ENCODE data around the gene SMNDC1. TPM values are rescaled to one million over a fixed set of nuclear protein-coding genes. Genes with fewer than 3 reads are reported as not detected.
"Not testable (repeated sequence)": the region's sequence is repeated elsewhere in the genome, so short reads cannot be mapped to it uniquely, and the experiment has no call there.

SMNDC1 gene
- polyA plus RNA-seq, 1 donor, result 33.6 TPM

DNA sequence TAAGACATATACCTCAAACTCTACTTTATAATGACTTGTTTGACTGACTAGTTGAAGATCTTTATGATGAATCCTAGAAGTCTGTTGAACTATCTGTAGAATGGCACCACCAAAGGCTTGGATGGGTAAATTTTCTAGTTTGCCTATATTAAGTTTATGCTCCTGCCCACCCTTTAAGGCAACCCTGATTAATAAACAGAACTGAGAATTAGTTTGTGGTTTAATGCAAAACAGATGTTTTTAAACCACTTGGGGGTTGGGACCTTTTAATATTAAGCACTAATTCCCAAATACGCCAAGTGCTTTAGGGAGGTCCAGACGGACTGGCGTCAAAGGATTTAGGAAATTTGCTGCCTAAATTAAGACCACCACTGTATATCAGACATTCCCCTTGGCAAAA is 20.5 kb downstream of the SMNDC1 start:
- DNase-seq (ENCODE audit: low read depth), result no peak

DNA sequence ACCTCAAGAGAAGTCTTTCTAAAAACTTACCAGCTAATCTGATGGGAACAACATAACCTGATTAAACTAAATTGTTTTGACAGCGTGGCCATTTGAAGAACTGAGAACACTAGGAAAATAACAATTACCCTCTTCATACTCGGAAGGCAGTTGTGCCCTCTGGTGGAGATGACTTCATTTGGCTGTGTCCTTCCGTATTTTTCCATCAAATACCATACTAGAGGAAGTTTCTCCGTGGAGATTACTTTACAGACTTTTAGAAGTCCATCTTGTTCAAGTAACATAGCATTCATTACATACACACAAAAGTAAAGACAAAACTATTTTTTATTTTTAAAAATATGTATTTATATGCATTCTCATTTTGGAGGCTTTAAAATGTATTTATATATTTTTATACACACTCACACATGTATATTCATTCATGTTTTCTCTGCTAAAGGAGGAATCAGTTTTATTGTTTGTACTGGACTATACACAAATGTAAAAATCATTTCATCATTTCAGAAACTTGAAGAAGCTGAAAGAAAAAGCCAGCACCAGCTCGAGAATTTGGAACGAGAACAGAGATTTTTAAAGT is 25.2 kb downstream of the SMNDC1 start:
- no peak for DNase-seq (ENCODE audit: low read depth)

DNA sequence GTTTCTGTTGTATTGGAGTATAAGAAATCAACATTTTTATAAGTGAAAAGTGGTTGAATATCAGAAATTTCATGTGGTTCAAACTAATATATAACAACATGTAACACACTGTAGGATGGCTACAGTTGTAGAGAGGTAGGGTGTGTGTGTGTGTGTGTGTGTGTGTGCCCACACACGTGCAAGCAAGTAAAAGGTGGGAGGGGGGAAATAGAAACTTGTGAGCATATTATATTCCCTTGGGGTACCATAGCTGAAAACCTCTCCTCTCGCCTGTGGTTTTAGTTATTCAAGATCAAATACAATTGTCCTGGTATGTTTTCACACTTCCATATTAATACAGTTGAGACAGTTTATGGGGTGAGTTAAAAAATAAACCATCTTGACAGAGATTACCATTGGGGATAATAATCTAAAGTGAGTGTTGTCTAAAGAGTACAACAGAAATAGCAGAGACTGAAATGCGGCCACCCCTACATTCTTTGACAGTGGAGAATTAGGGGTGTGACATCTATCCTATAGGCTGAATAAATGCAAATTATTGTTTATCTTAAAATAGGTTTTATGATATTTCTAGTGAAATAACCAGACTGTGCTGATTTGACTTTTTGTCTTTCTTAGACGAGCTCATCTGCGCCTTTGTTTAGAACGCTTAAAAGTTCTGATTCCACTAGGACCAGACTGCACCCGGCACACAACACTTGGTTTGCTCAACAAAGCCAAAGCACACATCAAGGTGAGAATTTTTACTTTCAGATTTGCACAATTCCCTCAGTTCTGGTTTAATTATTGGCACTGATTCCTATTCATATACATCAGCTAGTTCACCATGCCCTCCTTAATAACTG is 25.9 kb downstream of the SMNDC1 start:
- no peak for DNase-seq (ENCODE audit: low read depth)

DNA sequence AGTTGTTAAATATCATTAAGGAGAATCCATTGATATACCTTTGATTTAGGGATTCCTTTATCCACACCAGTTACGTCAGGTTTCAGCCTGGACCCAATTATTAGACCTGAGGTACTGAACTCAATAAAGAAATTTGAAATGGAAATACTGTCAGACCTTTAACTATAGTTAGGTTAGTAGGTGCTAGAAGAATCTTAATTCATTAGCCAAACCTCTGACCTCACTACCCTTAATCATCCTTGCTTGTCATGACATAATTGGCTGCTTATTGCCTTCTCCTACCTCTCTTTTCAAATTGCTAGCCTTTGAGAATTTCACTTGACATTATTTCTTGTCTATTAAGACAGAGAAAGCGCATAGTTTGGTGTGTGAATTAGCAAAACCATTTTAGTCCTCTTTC is 27.1 kb downstream of the SMNDC1 start:
- DNase-seq (ENCODE audit: low read depth), result no peak

DNA sequence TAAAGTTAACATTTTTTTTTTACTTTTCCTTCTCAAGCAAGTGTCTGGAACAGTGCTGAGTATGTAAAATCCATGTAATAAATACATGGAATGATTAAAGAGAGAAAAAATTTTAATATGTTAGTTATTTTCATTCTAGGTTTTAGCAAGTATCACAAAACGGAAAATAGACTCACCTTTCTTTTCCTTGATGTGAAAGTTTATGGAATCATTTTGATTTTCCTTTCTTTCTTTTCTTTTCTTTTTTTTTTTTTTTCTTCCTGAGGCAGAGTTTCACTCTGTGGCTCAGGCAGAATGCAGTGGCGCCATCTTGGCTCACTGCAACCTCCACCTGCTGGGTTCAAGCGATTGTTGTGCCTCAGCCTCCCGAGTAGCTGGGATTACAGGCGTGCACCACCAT is 28.1 kb downstream of the SMNDC1 start:
- DNase-seq (ENCODE audit: low read depth), result no peak

DNA sequence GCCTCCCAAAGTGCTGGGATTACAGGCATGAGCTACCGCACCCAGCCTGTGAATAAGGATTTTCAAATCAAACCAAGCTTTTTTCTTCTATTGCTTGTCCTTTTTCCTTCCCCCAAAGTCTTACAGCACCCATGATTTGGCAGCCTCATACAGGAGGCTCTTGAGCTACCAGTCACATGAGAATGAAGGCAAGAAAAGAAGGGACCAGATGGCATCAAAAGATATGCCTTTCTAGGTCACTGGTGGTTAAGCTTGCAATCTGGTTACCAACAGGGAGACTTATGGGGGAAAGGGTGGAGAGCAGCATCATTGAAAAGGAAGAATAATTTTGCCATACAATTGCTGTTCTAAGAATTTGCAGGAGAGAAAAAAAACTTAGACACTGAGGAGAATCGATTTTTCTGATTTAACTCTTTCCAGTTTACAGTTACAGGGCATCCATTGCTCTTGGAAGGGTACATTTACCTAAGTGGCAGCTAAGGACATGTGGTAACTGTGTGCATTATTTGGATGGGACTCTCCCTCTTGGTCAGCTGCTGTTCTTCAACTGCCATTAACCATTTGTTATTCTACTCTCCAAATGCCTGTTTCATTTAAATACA is 29.5 kb downstream of the SMNDC1 start:
- DNase-seq (ENCODE audit: low read depth), result no peak

DNA sequence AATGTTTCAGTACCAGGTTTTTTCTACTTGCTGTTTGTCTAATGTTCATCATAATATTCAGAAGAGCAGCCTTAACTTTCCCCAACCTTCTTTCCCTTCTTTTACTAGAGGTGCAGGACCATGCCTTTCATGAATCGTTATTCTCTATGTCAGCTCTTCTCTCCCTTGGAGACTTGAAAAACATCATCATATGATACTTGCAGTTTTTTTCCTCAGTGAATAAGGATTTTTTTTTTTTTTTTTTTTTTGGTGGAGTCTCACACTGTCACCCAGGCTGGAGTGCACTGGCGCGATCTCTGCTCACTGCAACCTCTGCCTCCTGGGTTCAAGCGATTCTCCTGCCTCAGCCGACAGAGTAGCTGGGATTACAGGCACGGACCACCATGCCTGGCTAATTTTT is 30.1 kb downstream of the SMNDC1 start:
- DNase-seq (ENCODE audit: low read depth), result no peak

DNA sequence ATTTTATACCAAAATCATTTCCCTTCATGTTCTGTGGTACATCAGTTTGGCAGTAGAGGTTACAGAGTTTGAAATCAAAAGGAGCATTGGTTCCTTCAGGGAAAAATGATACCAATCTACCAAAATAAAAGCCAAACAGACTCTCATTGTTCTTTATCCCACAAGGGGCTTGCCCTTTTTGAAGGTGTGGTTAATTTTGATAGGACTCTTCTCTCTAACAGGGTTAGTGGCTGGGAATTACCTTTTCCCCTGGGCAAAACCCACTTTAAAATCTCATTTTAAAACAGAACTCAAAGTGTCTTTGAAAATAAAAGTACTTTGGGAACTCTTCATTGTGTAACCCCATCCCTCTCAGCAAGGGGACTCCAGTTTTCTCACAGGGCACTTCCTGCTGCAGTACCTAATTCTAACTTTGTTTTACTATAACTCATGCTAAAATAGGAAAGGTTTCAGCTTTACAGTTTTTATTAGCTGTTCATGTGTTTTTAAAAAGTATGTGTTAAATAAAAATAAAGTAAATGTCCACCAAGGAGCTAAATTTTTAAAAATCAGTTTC is 30.6 kb downstream of the SMNDC1 start:
- no peak for DNase-seq (ENCODE audit: low read depth)

DNA sequence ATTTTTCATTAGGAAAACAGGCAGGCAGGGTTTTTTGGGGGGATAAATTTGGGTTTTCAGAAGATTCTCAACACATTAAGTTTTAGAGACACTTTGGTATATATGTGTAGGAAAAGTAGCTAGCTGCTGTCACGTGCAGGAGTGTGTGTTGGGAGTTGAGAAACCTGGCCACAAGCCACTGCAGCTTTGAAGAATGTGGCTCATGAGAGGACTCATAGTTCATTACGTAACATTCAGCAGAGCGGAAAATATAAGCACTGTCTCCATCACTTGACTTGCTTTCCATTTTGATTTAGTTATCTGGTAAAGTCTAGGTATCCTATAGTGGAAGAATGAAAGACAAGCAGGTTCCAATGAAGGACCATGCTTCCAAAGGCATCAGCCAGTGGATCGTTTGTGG is 31.2 kb downstream of the SMNDC1 start:
- peak; percentile 60 for DNase-seq (ENCODE audit: low read depth)

DNA sequence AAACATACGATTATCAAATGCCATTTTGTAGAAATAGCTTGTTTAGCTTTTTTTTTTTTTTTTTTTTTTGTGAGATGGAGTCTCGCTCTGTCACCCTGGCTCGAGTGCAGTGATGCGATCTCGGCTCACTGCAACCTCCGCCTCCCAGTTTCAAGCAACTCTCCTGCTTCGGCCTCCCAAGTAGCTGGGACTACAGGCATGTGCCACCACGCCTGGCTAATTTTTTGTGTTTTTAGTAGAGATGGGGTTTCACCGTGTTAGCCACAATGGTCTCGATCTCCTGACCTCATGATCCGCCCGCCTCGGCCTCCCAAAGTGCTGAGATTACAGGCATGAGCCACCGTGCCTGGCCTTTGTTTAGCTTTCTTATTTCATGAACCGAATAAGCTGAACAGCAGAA is 31.7 kb downstream of the SMNDC1 start:
- not testable (repeated sequence) for DNase-seq (ENCODE audit: low read depth)

DNA sequence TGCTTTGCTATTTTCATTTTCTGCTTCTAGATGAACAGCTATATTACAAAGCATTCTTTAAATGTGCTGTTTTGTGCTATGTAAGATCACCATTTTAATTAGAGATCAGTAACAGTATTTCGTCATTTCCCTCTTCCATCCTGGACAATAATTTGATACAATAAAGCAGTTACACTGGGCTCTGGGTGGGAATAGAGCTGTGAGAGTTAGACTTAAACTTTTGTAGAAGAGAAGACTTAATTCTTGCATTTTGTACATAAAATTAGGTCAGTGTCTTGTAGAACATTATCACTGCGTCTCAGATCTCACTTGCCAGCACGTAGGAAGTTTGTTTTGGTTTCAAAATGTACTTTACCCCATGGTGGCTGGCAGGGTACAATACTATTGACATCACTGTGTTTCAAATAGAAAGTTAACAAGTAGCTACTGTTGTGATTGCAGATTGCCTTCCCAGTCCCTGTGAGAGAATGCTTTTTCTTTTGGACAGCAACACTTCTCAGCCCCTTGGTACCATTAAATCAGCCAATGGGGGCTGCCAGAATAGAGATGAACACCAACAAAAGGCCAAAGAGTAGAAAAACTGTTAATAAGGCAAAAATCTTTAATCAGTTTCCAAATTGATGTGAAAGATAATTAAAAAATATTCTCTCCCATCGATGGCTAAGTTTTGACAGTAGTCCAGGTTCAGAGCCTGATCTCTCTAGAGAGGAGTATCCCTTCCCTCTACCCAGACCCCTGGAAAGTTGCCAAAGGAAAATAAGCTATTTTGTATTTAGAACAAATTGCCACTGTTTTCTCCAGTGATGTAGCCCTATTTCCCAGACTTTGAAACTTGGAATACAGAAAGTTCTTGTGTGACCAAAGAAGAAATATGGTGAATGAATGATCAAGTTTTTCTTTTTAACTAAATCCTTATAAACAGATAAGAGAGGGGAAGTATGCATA is 35.1 kb downstream of the SMNDC1 start:
- no peak for DNase-seq (ENCODE audit: low read depth)

DNA sequence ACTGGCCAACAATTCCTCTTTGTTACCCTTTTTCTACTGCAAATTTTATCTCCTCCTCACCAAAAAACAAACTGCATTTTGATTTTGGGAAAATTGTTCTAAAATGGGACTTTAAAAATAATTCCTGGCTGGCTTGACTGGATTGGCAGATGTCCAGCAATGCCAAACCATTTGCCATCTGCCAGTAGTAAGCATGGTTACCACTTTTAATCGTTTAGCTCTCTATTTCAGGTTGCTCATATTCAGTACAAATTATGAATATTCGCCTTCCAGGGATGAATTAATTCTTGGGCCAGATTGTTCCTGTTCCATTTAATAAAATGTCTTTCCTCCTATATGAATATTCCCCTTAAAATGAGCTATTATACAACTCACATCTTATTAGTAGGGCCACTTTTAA is 35.7 kb downstream of the SMNDC1 start:
- no peak for DNase-seq (ENCODE audit: low read depth)

DNA sequence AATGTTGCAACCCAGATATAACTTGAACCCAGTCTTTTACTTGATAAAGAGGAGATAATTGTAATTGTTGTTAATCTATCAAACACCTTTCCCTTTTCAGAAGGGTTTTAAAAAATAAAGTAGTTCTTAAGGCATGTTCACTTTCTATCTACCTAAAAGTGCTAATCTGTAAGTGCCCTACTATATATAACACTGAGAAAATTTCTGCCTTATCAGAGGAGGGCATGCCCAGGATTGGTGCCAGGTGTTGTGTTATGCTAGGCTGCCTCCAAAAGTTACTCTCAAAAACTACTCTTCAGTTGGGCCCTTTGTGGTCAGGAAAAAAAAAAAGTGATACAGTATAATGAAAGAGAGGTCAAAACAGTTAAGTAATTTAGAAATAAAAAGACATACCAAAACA is 36.3 kb downstream of the SMNDC1 start:
- DNase-seq (ENCODE audit: low read depth), result no peak

DNA sequence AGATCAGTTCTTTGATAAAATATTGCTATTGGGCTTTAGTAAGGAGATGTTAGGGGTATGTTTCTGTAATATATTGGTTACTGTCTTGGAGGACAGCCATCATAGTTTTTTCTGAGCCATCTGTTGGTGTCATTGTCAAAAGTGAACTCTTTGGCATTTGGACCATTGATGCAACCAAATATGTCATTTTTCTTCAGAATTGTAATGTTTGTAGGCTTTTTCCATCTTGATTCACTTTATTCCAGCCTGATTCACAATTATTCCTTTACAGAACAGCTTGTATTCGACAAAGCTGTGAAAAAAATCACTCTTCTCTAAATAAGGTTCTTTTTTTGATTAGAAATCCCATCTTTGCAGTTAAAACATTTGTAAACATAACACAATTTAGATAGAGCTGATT is 37.4 kb downstream of the SMNDC1 start:
- no peak for DNase-seq (ENCODE audit: low read depth)

DNA sequence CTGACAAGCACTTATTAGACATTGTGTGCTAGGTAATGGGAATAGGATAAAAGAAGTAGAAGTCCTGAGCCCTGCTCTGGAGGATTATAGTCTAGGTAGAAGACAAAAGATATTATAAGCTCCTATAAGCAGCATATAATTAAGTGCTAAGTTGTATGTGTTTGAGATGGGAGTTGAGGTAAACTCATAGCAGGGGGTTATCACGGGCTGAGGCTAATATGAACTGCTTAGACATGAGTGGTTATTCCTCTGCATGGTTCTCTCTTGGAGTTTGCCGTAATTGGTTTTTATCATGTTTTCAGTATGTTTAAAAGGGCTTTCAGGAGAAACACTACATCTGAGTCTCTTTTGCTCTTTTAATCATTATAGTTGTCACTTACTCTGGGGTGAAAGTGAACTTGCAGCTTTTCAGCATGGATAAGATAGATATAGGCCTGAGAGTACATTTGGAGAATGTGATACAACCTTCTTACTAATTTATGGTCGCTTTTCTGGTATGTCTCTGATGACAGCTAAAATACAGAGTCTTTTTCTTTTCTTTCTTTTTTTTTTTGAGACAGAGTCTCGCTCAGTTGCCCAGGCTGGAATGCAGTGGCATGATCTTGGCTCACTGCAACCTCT is 39.0 kb downstream of the SMNDC1 start:
- no peak for DNase-seq (ENCODE audit: low read depth)

DNA sequence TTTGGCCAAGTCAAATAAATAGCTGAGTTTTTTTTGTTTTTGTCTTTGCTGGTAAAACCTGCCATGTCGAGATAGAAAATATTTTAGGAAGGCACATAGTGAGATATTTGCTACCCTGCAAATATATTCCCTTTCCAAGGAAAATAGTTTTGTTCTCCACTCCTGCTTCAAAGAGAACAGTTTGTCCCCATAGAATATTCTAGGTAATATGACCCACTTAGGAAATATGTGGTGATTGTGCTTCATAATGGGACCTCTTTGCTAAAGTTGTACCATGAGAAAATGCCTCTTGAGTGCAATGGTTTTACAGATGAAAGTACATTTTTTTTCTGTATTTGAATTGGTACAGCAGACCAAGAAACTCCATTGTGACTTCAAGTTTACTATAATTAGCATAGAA is 41.6 kb downstream of the SMNDC1 start:
- DNase-seq (ENCODE audit: low read depth), result no peak

DNA sequence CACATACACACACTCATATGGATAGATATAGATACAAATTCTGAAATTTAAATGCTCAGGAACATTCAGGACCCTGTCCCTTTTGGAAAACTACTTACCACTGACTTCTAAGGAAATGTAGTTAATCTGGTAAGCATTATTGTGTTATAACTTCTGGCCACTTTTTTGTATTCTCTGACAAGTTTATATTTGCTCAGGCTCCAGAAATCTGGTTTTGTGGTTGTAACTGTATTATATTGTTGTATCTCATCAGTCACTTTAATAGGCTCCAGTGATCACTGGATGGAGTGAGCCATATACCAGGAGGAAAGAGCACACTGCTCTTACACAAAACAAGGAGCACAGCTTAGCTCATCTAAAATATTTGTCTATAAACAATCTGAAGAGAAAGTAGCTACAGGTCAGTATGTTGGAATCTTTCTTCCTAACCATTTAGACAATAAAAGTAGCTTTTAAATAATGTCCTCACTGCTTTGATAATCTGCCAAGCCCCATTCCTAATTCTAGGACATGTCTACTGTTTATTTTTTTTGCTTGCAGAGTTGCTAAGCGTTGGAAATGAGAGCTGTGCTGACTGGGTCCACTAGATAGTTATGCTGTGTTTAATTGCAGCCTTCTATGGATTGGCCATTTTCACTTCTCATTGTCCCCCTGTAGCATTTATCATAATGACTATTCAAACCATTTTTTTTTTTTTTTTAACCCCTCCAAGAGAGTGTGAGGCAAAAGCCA is 43.8 kb downstream of the SMNDC1 start:
- no peak for DNase-seq (ENCODE audit: low read depth)

DNA sequence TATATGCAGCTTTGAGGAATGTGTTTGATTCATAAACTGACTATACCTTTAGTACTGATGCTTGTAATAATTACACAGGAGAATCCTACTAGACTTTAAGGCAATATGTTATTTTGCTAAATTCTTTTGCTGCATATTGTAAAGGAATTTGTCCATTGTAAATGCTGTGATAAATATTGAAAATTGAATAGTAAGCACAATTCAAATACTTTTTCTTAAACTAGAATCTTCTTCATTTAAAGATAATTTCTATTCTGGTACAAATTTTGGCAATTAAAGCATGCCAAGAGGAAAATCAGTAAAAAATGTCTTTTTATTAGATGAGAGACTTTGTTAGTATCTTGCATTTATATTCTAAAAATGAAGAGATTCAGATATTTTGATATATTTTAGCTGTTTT is 45.4 kb downstream of the SMNDC1 start:
- DNase-seq (ENCODE audit: low read depth), result no peak

DNA sequence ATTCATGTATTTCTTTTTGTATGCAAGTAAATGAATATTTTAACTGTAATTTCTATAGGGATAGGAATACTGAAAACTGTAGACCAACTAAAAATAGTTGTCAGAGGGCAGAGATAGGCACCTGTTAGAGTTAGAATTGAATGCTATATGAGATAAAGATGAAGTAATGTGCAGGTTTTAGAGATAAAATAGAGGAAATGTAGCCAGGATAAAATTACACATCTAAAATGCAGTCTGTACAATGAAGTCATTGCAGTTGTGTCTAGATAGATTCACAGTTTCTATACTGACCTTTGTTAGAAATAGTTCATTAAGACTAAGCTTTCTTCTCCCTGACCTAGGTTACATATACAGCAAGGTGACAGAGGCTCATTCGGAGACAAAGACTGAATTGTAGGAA is 46.2 kb downstream of the SMNDC1 start:
- no peak for DNase-seq (ENCODE audit: low read depth)

DNA sequence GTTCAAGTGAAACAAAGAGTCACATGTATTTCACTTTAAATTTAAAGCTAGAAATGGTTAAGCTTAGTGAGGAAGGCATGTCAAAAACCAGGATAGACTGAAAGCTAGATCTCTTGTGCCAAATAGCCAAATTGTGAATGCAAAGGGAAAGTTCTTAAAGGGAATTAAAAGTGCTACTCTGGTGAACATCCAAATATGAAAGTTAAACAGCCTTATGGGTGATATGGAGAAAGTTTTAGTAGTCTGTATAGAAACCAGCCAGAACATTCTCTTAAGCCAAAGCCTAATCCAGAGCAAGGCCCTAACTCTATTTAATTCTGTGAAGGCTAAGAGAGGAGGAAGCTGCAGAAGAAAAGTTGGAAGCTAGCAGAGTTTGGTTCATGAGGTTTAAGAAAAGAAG is 50.3 kb downstream of the SMNDC1 start:
- DNase-seq (ENCODE audit: low read depth), result no peak

DNA sequence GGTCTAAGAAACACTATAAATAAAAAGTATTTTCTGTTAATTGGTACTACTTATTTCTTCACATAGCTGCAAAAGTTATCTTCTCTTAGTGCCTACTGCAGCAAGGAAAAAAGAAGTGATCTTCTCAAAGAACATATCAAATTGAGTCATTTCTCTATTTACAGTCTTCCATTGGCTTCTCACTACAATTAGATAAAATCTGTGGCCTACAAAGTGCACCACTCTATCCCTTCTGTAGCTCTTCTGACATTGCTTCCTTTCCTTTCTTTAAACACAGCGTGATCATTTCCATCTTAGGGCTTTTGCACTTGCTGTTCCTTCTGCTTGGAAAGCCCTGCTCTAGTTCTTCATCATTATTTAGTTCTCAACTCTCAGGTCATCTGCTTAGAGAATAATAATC is 52.6 kb downstream of the SMNDC1 start:
- DNase-seq (ENCODE audit: low read depth), result no peak
